ENCODE data around the gene ATXN2. TPM values are rescaled to one million over a fixed set of nuclear protein-coding genes. Genes with fewer than 3 reads are reported as not detected.

ATXN2 gene
- total RNA-seq, 2 experiments from 2014 or later: 36.1 to 81.4 TPM

DNA sequence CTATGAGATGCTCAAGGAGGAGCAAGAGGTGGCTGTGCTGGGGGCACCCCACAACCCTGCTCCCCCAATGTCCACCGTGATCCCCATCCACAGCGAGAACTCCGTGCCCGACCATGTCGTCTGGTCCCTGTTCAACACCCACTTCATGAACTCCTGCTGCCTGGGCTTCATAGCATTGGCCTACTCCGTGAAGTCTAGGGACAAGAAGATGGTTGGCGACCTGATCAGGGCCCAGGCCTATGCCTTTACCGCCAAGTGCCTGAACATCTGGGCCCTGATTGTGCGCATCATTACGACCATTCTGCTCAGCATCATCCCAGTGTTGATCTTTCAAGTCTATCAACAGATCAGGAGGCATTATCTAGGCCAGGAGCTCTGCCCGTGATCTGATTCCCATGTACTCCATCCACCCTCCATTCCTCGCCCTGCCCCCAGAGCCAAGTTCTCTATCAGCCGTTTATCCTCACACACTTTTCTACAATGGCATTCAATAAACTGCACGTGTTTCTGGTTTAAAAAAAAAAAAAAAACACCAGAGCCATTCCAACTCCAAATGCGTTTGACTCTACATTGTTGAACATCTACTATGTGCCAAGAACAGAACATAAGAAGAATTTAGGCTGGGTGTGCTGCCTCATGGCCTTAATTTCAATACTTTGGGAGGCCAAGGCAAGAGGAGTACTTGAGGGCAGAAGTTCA is 17.5 kb downstream of the ATXN2 start:
- no peak for DNase-seq (ENCODE audit: low spot score)
- ChIA-PET CTCF (ENCODE audit: unreplicated experiment) (no interaction called here), POLR2A (no interaction called here)
- Histone ChIP-seq H3K9me3 (ENCODE audit: low read length) (no peaks in the 10 kb centered on the region), H3K27ac (ENCODE audit: low read depth, low read length, poor library complexity, severe bottlenecking) (no peak overlapping the region), H3K79me2 (ENCODE audit: insufficient read depth, low read depth, low read length) (peaks cover 68% of the 10 kb centered on the region), H3K4me2 (ENCODE audit: low read length) (no peak overlapping the region), H3K9me2 (ENCODE audit: insufficient read depth, low read length) (no peaks in the 10 kb centered on the region), H3K36me3 (ENCODE audit: insufficient read depth, low read length) (peaks cover 14% of the 10 kb centered on the region), H4K20me1 (ENCODE audit: insufficient read depth, low read length) (no peaks in the 10 kb centered on the region; the same call in 1 of the 2 replicates), H3K4me1 (ENCODE audit: insufficient read depth, low read length, poor library complexity, severe bottlenecking) (peaks cover 7% of the 10 kb centered on the region), H2AFZ (ENCODE audit: low read length) (no peak overlapping the region), H3K4me3 (ENCODE audit: low read depth, low read length, poor library complexity, severe bottlenecking) (no peak overlapping the region)
- intact Hi-C loops (cut with micrococcal nuclease; ENCODE audit: unreplicated experiment): no loop called here
- no TSS peak for BruUV-seq (replicated peaks)
- TF ChIP-seq EZH2phosphoT487 (IDR thresholded peaks at IDR 0.05; ENCODE audit: borderline replicate concordance, low read depth, low read length): no peak
- TF ChIP-seq, protein P1, sequence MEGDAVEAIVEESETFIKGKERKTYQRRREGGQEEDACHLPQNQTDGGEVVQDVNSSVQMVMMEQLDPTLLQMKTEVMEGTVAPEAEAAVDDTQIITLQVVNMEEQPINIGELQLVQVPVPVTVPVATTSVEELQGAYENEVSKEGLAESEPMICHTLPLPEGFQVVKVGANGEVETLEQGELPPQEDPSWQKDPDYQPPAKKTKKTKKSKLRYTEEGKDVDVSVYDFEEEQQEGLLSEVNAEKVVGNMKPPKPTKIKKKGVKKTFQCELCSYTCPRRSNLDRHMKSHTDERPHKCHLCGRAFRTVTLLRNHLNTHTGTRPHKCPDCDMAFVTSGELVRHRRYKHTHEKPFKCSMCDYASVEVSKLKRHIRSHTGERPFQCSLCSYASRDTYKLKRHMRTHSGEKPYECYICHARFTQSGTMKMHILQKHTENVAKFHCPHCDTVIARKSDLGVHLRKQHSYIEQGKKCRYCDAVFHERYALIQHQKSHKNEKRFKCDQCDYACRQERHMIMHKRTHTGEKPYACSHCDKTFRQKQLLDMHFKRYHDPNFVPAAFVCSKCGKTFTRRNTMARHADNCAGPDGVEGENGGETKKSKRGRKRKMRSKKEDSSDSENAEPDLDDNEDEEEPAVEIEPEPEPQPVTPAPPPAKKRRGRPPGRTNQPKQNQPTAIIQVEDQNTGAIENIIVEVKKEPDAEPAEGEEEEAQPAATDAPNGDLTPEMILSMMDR (conservative IDR thresholded peaks at IDR 0.05; ENCODE audit: low read length): no peak

DNA sequence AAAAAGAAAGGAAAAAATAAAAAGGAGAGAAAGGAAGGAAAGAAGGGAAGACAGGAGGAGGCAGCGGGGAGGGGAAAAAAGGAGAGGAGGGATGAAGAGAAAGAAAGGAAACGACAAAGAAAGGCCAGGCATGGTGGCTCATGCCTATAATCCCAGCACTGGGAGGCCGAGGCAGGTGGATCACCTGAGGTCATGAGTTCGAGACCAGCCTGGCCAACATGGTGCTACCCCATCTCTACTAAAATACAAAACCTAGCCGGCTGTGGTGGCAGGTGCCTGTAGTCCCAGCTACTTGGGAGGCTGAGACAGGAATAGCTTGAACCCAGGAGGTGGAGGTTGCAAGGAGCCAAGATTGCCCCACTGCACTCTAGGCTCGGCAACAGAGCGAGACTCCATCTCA is 18.4 kb downstream of the ATXN2 start:
- intact Hi-C loops (cut with micrococcal nuclease; ENCODE audit: unreplicated experiment): no loop called here
- Histone ChIP-seq H3K9me2 (ENCODE audit: insufficient read depth, low read length) (no peaks in the 10 kb centered on the region), H3K4me2 (ENCODE audit: low read length) (no peak overlapping the region), H3K79me2 (ENCODE audit: insufficient read depth, low read depth, low read length) (peaks cover 61% of the 10 kb centered on the region), H3K36me3 (ENCODE audit: insufficient read depth, low read length) (peaks cover 14% of the 10 kb centered on the region), H3K4me1 (ENCODE audit: insufficient read depth, low read length, poor library complexity, severe bottlenecking) (peaks cover 7% of the 10 kb centered on the region), H3K4me3 (ENCODE audit: low read depth, low read length, poor library complexity, severe bottlenecking) (no peak overlapping the region), H3K27ac (ENCODE audit: low read depth, low read length, poor library complexity, severe bottlenecking) (no peak overlapping the region), H2AFZ (ENCODE audit: low read length) (no peak overlapping the region), H3K9me3 (ENCODE audit: low read length) (no peaks in the 10 kb centered on the region), H4K20me1 (ENCODE audit: insufficient read depth, low read length) (no peaks in the 10 kb centered on the region; the same call in 1 of the 2 replicates)
- CTCF ChIA-PET (ENCODE audit: unreplicated experiment): no interaction called here
- TF ChIP-seq, protein P1 (conservative IDR thresholded peaks at IDR 0.05; ENCODE audit: low read length): no peak
- TF ChIP-seq EZH2phosphoT487 (IDR thresholded peaks at IDR 0.05; ENCODE audit: borderline replicate concordance, low read depth, low read length): no peak
- DNase-seq (ENCODE audit: low spot score): no peak
- BruUV-seq (replicated peaks): no TSS peak
- POLR2A ChIA-PET: no interaction called here

DNA sequence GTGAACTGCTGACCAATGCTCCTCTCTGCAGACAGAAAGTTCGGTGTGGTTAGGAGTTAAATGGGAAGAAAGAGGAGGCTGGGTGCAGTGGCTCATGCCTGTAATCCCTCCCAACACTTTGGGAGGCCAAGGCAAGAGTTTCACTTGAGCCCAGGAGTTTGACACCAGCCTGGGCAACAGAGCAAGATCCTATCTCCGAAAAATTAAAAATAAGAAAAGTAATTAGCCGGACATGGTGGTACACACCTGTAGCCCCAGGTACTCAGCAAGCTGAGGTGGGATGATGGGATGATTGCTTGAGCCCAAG is 19.0 kb downstream of the ATXN2 start:
- Histone ChIP-seq H3K36me3 (ENCODE audit: insufficient read depth, low read length) (peaks cover 14% of the 10 kb centered on the region), H3K4me1 (ENCODE audit: insufficient read depth, low read length, poor library complexity, severe bottlenecking) (peaks cover 7% of the 10 kb centered on the region), H3K79me2 (ENCODE audit: insufficient read depth, low read depth, low read length) (peaks cover 61% of the 10 kb centered on the region), H3K4me2 (ENCODE audit: low read length) (no peak overlapping the region), H3K27ac (ENCODE audit: low read depth, low read length, poor library complexity, severe bottlenecking) (no peak overlapping the region), H2AFZ (ENCODE audit: low read length) (no peak overlapping the region), H3K9me3 (ENCODE audit: low read length) (no peaks in the 10 kb centered on the region), H4K20me1 (ENCODE audit: insufficient read depth, low read length) (no peaks in the 10 kb centered on the region; the same call in 1 of the 2 replicates), H3K4me3 (ENCODE audit: low read depth, low read length, poor library complexity, severe bottlenecking) (no peak overlapping the region), H3K9me2 (ENCODE audit: insufficient read depth, low read length) (no peaks in the 10 kb centered on the region)
- TF ChIP-seq EZH2phosphoT487 (IDR thresholded peaks at IDR 0.05; ENCODE audit: borderline replicate concordance, low read depth, low read length): no peak
- TF ChIP-seq, protein P1 (conservative IDR thresholded peaks at IDR 0.05; ENCODE audit: low read length): no peak
- ChIA-PET CTCF (ENCODE audit: unreplicated experiment) (no interaction called here), POLR2A (no interaction called here)
- BruUV-seq (replicated peaks): no TSS peak
- DNase-seq (ENCODE audit: low spot score): no peak
- intact Hi-C loops (cut with micrococcal nuclease; ENCODE audit: unreplicated experiment): no loop called here
